Uterus (tissue), 4 donors: ENCODE results near the gene MAGI3. TPM values are rescaled to one million over a fixed set of nuclear protein-coding genes. Genes with fewer than 3 reads are reported as not detected.
"Not testable (repeated sequence)": the region's sequence is repeated elsewhere in the genome, so short reads cannot be mapped to it uniquely, and the experiment has no call there.

Experiments used
- DNase-seq, 2 donors: peaks; one replicate each; pipeline ENCODE4 v3.0.0-alpha.2; 2019 to 2020
- H3K27ac ChIP-seq, 2 donors: fragments of 200-600 bp; sonication (generic); 1 replicate in 1 of 2; 2 replicates in 1 of 2; pipeline ENCODE4 v1.5.1; 2016 to 2018
- H3K27me3 ChIP-seq, 2 donors: fragments of 200-600 bp; sonication (generic); one replicate each; pipeline ENCODE4 v1.5.1; 2018 to 2019; ENCODE audit warnings: control low read depth in 1 of 2
- H3K36me3 ChIP-seq, 2 donors: fragments of 200-600 bp; sonication (generic); one replicate each; pipeline ENCODE4 v1.5.1; 2019; ENCODE audit warnings: control low read depth in 1 of 2
- H3K4me1 ChIP-seq, 2 donors: fragments of 200-600 bp; sonication (generic); one replicate each; pipeline ENCODE4 v1.5.1; 2018 to 2019; ENCODE audit warnings: control low read depth in 1 of 2
- H3K4me3 ChIP-seq, 2 donors: fragments of 200-600 bp; sonication (generic); 1 replicate in 1 of 2; 2 replicates in 1 of 2; pipeline ENCODE4 v1.5.1; 2018 to 2019; ENCODE audit warnings: mild to moderate bottlenecking in 1 of 2
- H3K9me3 ChIP-seq, 2 donors: fragments of 200-600 bp; sonication (generic); one replicate each; pipeline ENCODE4 v1.5.1; 2019; ENCODE audit warnings: control low read depth in 1 of 2
- POLR2A ChIP-seq, 2 donors: fragments of 450-650 bp; IDR thresholded peaks; one replicate each; pipeline ENCODE4 v1.6.1; 2016; ENCODE audit warnings: antibody characterized with exemption in 2 of 2, mild to moderate bottlenecking in 1 of 2, moderate library complexity in 1 of 2
- intact Hi-C: fragments of 100-400 bp; cut with DNase I; formaldehyde crosslinking; loops from one replicate; pipeline ENCODE4 v1.15.1; 2023; ENCODE audit warnings: low total_unique reads
- total RNA-seq, 4 donors: library from RNA; depleted of rRNA in 3 of 4; stranded (reverse); fragments of >200 nt in 3 of 4; gene quantifications; one replicate each; pipeline versions ENCODE4 v1.1.0 to v1.2.4, GENCODE V29; 2014 to 2023
- TF ChIP-seq, protein P1 (sequence below), 4 experiments: fragments of 200-600 bp in 2 of 4; fragments of 450-650 bp in 2 of 4; sonication (generic) in 2 of 4; IDR thresholded peaks; one replicate each; pipeline ENCODE4 v1.5.1; 2016 to 2019; ENCODE audit warnings: antibody characterized with exemption in 4 of 4, mild to moderate bottlenecking in 2 of 4, moderate library complexity in 1 of 4
- donor health status: DM: yes; HTN: yes; CAD: no.

The MAGI3 gene
- total RNA-seq, 4 donors from 2014 or later = 12.4 to 37.5 (median 26.4) TPM

GRCh38 chr1:113551728-113552127 is 161.4 kb downstream of the MAGI3 start:
- DNase-seq = no peak
- TF ChIP-seq POLR2A (IDR thresholded peaks at IDR 0.05) = no peak
- TF ChIP-seq, protein P1, sequence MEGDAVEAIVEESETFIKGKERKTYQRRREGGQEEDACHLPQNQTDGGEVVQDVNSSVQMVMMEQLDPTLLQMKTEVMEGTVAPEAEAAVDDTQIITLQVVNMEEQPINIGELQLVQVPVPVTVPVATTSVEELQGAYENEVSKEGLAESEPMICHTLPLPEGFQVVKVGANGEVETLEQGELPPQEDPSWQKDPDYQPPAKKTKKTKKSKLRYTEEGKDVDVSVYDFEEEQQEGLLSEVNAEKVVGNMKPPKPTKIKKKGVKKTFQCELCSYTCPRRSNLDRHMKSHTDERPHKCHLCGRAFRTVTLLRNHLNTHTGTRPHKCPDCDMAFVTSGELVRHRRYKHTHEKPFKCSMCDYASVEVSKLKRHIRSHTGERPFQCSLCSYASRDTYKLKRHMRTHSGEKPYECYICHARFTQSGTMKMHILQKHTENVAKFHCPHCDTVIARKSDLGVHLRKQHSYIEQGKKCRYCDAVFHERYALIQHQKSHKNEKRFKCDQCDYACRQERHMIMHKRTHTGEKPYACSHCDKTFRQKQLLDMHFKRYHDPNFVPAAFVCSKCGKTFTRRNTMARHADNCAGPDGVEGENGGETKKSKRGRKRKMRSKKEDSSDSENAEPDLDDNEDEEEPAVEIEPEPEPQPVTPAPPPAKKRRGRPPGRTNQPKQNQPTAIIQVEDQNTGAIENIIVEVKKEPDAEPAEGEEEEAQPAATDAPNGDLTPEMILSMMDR (IDR thresholded peaks at IDR 0.05) = no peak
- H3K27ac ChIP-seq = no peak overlapping the region
- no peaks in the 10 kb centered on the region for H3K9me3 ChIP-seq
- H3K4me1 ChIP-seq = no peaks in the 10 kb centered on the region
- no peaks in the 10 kb centered on the region for H3K27me3 ChIP-seq
- H3K4me3 ChIP-seq = no peak overlapping the region
- H3K36me3 ChIP-seq = no peaks in the 10 kb centered on the region
- intact Hi-C loops = no loop called here

DNA sequence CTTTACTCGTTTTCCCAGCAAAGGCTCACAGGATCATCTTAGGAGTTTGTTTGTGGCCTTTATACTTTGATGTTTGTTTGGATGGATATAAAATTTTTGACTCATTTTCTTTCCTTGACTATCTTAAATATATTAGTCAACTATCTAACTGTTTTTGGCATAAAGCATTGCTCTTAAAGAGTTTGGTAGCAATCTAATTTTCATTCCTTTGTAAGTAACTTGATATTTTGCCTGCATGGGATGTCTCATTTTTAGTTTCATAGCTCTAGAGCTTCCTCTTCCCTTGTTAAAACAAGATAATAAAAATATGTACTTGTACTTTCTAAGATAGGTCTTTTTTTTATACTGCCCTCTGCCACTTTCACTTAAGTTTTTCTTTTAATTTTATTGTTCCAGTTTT is 161.9 kb downstream of the MAGI3 start:
- H3K36me3 ChIP-seq = no peaks in the 10 kb centered on the region
- intact Hi-C loops = no loop called here
- no peak for DNase-seq
- no peak overlapping the region for H3K27ac ChIP-seq
- H3K4me1 ChIP-seq = no peaks in the 10 kb centered on the region
- TF ChIP-seq, protein P1 (IDR thresholded peaks at IDR 0.05) = no peak
- no peak for TF ChIP-seq POLR2A (IDR thresholded peaks at IDR 0.05)
- no peaks in the 10 kb centered on the region for H3K9me3 ChIP-seq
- H3K4me3 ChIP-seq = no peak overlapping the region
- no peaks in the 10 kb centered on the region for H3K27me3 ChIP-seq

DNA sequence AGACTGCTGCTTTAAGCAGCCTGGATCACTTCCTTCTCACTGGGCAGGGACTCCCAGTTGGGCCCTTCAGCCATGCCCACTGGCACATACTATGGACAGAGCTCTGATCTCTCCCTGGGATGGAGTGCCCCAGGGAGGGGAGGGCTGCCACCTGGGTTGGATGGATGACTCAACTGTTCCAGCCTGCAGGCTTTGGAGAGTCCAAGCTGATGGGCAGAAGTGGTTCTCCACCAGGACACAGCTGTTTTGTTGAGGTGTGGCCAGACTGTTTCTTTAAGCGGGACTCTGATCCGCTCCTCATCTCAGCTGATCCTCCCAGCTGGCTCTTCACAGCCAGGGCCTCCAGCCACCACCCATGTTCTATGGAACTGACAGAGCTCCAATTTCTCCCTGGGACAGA is 166.9 kb downstream of the MAGI3 start:
- H3K27me3 ChIP-seq = no peaks in the 10 kb centered on the region
- H3K27ac ChIP-seq = no peak overlapping the region

GRCh38 chr1:113565621-113566020 is 175.3 kb downstream of the MAGI3 start:
- H3K9me3 ChIP-seq = peaks cover 0 to 13% of the 10 kb centered on the region in 2 donors

More for the DNA sequence above, 166.9 kb downstream of the MAGI3 start:
- peaks cover 0 to 4% of the 10 kb centered on the region in 2 donors for H3K9me3 ChIP-seq
- no peaks in the 10 kb centered on the region for H3K4me1 ChIP-seq
- TF ChIP-seq, protein P1 (IDR thresholded peaks at IDR 0.05) = no peak
- TF ChIP-seq POLR2A (IDR thresholded peaks at IDR 0.05) = no peak
- no peak for DNase-seq
- no peak overlapping the region for H3K4me3 ChIP-seq
- no peaks in the 10 kb centered on the region for H3K36me3 ChIP-seq
- intact Hi-C loops = no loop called here

DNA sequence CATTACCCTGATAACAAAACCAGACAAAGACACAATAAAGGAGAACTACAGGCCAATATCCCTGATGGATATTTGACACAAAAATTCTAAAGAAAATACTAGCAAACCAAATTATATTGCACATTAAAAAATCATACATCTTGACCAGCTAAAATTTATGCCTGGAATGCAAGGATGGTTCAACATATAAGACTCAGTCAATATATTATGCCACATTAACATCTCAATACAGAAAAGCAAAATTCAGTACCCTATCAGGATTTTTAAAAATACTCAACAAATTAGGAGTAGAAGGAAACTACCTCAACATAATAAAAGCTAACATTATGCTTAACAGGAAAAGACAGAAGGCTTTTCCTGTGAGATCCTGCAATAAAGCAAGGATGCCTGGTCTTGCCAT is 177.1 kb downstream of the MAGI3 start:
- no peaks in the 10 kb centered on the region for H3K4me1 ChIP-seq
- no peak for TF ChIP-seq POLR2A (IDR thresholded peaks at IDR 0.05)
- TF ChIP-seq, protein P1 (IDR thresholded peaks at IDR 0.05) = no peak
- H3K4me3 ChIP-seq = no peak overlapping the region
- intact Hi-C loops = no loop called here
- no peaks in the 10 kb centered on the region for H3K27me3 ChIP-seq
- H3K27ac ChIP-seq = no peak overlapping the region
- H3K36me3 ChIP-seq = no peaks in the 10 kb centered on the region
- peaks cover 0 to 13% of the 10 kb centered on the region in 2 donors for H3K9me3 ChIP-seq
- no peak for DNase-seq

More at GRCh38 chr1:113565621-113566020, 175.3 kb downstream of the MAGI3 start:
- Histone ChIP-seq H3K36me3 (no peaks in the 10 kb centered on the region), H3K27ac (no peak overlapping the region), H3K4me1 (no peaks in the 10 kb centered on the region), H3K4me3 (no peak overlapping the region), H3K27me3 (no peaks in the 10 kb centered on the region)
- intact Hi-C loops = no loop called here
- no peak for TF ChIP-seq POLR2A (IDR thresholded peaks at IDR 0.05)
- TF ChIP-seq, protein P1 (IDR thresholded peaks at IDR 0.05) = no peak
- DNase-seq = no peak

- H3K9me3 ChIP-seq, H3K27me3 ChIP-seq, H3K4me3 ChIP-seq, H3K4me1 ChIP-seq, intact Hi-C loops, DNase-seq, H3K36me3 ChIP-seq, H3K27ac ChIP-seq: not testable (repeated sequence)
Measured at GRCh38 chr1:113575744-113576260, 185.5 kb downstream of the MAGI3 start.
